ENCODE results near the gene KCNJ6.

The KCNJ6 gene

DNA sequence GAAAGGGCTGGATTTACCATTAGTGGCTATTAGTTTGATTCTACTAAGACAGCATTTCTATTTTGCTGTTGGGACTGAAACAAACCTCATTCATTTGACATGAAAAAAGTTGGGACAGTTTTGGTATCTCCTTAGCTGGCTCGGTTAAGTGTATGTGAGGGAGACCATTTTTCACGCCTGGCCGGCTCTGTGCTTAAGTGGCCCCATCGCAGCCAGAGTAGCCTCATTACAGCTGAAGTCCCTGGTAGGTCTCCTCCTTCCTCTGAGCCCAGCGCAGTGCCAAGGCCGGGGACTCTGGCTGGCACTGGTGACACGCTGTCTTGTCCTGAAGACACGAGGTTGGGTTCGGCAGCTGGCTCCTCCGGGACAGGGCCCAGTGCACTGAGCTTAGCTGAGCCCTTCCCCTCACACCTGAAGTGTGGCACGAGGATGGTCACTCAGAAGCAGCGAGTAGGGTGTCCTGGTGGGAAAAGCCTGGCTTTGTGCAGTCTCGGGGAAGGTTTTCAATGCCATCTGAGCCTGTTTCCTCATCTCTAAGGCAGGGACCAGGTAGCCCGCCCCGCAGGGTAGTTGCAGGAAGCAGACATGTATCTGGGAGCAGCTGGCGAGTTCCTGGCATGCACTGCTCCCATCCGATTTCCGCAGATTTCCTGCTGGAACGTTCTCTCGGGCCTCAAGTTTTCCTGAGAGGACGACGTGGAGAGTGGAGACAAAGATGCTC lies 353.2 kb downstream of the KCNJ6 start:
- peak in 1 of 2 experiments; percentile 21 for DNase-seq

DNA sequence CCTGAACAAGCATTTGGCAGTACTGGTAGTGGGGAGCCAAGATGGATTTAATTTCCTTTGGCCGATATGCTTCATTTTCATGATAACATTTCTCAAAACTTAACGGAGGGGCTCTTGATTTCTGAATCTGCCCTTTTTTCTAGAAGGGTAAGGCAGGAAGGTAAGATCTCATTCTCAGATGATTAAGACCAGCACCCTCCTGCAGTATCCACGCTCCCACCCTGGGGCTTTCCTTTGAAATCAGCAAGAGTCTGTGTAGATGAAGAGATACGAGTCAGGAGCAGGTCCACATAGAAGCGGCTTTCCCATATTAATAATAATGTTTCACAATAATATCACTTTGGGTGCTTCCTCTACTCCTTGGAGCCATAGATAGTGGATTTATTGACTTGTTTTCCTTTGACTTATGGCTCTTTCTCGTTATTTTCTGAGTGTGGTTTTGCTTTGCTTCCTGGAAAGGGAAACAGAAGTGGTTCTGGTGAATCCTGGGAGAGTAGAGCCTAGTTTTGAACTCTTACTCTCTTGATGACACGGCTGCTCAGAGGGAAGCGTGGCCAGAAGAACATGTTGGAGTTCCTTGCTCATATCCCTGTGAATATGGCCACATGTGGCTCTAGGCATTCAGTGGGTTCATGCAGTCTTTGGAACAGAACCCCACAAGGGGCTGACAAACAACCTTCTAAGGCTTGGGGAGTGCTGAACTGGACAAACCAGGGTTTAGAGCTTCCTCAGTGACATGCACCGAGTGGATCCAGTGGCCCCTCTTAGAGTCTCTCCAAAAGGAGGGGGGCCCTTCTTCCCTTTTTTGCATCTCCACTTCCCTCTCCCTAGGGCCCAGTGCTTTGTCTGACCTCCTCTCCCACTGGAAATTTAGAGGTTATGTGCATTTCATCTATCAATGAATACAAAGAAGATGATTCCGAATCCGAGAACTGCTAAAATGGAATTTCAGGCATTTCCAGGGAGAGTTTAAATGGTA lies 354.0 kb downstream of the KCNJ6 start:
- DNase-seq, result no peak

DNA sequence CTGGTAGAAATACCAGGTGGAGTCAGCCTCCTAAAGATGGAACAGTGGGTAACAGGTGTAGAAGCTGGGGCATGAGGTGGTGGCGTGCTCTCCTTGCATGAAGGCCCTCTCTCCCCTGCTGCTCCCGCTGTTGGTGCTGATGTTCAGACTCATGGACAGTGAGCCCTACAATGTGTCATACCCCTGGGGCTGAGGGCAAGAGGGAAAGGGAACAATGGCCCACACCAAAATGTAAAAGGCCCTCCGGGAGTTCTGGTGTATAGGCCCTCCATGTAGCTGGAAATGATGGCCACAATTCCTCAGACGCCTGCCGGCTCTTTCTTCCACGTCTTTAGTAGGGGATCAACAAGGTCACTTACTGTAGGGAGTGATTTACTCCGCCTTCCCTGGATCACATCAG lies 354.8 kb downstream of the KCNJ6 start:
- no peak for DNase-seq

DNA sequence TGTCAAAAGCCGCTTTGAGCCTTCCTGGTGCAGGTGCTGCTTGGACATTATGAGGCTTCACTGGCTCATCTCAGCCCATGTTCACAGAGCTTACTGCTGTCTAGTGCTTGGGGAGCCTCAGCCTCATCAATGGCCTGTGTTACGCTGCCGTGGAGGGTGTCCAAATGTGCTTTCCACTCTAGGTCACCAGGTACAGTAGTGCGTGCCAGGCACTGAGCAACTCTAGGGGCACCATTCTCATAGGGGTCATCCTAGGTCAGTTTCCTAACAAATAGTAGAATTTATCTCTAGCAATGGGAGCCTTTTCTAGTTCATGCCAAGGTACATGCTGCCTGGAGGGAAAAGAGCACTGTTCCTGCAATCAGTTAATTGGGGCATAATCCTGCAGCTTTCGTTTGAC lies 355.9 kb downstream of the KCNJ6 start:
- no peak for DNase-seq

DNA sequence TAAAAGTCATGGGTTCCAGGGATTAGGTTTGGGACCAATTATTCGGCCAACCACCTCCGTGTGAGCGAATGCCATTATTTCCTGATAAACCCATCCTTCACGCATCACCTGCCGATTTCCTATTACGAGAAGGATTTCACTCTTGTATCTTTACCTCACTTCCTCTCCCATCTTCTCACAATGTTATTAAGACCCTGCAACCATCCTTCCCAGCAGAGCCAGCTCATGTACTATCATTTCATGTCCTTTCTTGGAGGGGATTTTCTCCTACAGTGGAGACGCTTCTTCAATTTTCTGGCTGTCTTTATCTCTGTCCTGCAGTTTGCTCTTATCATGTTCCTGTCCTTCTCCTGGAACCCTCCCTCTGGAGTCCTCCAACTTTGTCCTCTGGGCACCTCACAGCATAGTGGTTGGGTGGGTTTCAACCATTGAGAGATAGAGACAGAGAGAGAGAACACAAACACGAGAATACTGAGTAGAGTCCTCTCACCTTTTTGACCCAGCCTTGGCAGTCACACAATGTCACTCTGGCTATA lies 357.5 kb downstream of the KCNJ6 start:
- no peak for DNase-seq
